Measurements from ENCODE around the gene S100A7A. TPM values are rescaled to one million over a fixed set of nuclear protein-coding genes. Genes with fewer than 3 reads are reported as not detected.

The S100A7A gene
- total RNA-seq, 2 experiments from 2014 or later: not detected

DNA sequence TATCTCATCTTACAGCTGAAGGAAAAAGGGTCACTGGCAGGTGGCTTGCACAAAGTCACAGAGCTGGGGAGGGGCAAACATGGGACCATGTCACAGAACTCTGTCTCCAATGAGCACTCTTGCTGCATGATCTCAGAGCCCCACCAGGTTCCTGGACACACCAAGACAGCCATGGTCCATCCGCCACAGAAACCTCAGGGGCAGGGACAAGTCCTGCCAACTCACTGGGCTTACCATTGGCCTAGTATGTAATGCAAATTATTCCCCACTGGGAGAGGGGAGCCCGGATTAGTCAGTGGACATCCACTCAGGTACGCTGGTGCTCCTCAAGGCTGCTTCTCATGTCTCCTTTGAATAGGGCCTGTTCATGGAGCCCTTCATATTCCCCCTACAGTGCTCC, 14.2 kb downstream of the S100A7A start:
- intact Hi-C loops (cut with micrococcal nuclease): no loop called here
- DNase-seq: no peak
- peaks cover 12% of the 10 kb centered on the region for H3K27me3 Mint-ChIP-seq (ENCODE audit: low read depth)
- H3K4me1 Mint-ChIP-seq (ENCODE audit: low read depth): no peaks in the 10 kb centered on the region
- CTCF ChIA-PET: no interaction called here
- no peaks in the 10 kb centered on the region for H3K9me3 Mint-ChIP-seq
- H3K4me3 Mint-ChIP-seq: no peak overlapping the region
- no peak overlapping the region for H3K27ac Mint-ChIP-seq
- H3K36me3 Mint-ChIP-seq (ENCODE audit: low read depth): no peaks in the 10 kb centered on the region

DNA sequence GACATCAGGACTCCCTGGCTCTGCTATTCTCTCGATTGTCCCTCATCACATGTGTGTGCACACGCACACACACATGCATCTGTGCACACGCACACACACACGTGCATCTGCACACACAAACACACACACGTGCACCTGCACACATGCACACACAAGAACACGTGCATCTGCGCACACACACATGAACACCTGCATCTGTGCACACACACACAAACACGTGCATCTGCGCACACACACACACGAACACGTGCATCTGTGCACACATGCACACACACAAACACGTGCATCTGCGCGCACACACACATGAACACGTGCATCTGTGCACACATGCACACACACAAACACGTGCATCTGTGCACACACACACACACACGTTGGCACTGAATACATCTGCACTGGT, 14.7 kb downstream of the S100A7A start:
- CTCF ChIA-PET: no interaction called here
- H3K4me3 Mint-ChIP-seq: no peak overlapping the region
- H3K27me3 Mint-ChIP-seq (ENCODE audit: low read depth): peaks cover 10% of the 10 kb centered on the region
- no peaks in the 10 kb centered on the region for H3K9me3 Mint-ChIP-seq
- intact Hi-C loops (cut with micrococcal nuclease): no loop called here
- H3K4me1 Mint-ChIP-seq (ENCODE audit: low read depth): no peaks in the 10 kb centered on the region
- no peaks in the 10 kb centered on the region for H3K36me3 Mint-ChIP-seq (ENCODE audit: low read depth)
- no peak overlapping the region for H3K27ac Mint-ChIP-seq
- DNase-seq: no peak

- Mint-ChIP-seq H3K36me3 (ENCODE audit: low read depth) (no peaks in the 10 kb centered on the region), H3K27me3 (ENCODE audit: low read depth) (peaks cover 9% of the 10 kb centered on the region), H3K4me3 (no peak overlapping the region), H3K9me3 (no peaks in the 10 kb centered on the region), H3K27ac (no peak overlapping the region), H3K4me1 (ENCODE audit: low read depth) (no peaks in the 10 kb centered on the region)
- intact Hi-C loops (cut with micrococcal nuclease): no loop called here
- no peak for DNase-seq
- CTCF ChIA-PET: no interaction called here
Observed at GRCh38 chr1:153431427-153431826, 15.1 kb downstream of the S100A7A start.

DNA sequence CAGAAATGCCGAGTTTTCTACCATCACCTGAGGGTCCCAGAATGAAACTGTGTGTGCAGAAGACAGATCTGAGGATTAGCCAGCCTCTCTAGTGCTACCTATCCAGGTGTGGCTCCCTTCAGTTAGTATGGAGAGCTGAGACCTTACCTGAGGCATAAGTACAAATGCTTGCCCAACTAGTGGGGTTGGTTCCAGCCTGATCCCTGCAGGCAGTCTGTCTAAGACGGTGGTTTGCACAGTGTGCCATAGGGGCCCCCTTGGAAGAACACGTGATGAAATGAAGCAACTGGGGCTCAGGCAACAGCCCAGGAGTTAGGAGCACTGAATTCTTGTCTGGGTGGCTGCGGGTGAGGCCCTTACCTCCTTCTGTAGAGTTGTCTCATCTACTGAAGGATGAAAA, 15.6 kb downstream of the S100A7A start:
- H3K27ac Mint-ChIP-seq: no peak overlapping the region
- no peaks in the 10 kb centered on the region for H3K36me3 Mint-ChIP-seq (ENCODE audit: low read depth)
- no peaks in the 10 kb centered on the region for H3K4me1 Mint-ChIP-seq (ENCODE audit: low read depth)
- peaks cover 9% of the 10 kb centered on the region for H3K27me3 Mint-ChIP-seq (ENCODE audit: low read depth)
- intact Hi-C loops (cut with micrococcal nuclease): no loop called here
- CTCF ChIA-PET: no interaction called here
- no peak overlapping the region for H3K4me3 Mint-ChIP-seq
- H3K9me3 Mint-ChIP-seq: no peaks in the 10 kb centered on the region
- DNase-seq: no peak

GRCh38 chr1:153432874-153433681, 16.8 kb downstream of the S100A7A start:
- CTCF ChIA-PET: no interaction called here
- H3K27me3 Mint-ChIP-seq (ENCODE audit: low read depth): peaks cover 6% of the 10 kb centered on the region

GRCh38 chr1:153434746-153435455, 18.6 kb downstream of the S100A7A start:
- no peaks in the 10 kb centered on the region for H3K9me3 Mint-ChIP-seq
- no peak for DNase-seq
- CTCF ChIA-PET: no interaction called here

More at GRCh38 chr1:153432874-153433681, 16.8 kb downstream of the S100A7A start:
- no peak for DNase-seq
- no peak overlapping the region for H3K4me3 Mint-ChIP-seq
- no peaks in the 10 kb centered on the region for H3K4me1 Mint-ChIP-seq (ENCODE audit: low read depth)
- no peaks in the 10 kb centered on the region for H3K9me3 Mint-ChIP-seq
- no peak overlapping the region for H3K27ac Mint-ChIP-seq
- intact Hi-C loops (cut with micrococcal nuclease): no loop called here
- no peaks in the 10 kb centered on the region for H3K36me3 Mint-ChIP-seq (ENCODE audit: low read depth)

DNA sequence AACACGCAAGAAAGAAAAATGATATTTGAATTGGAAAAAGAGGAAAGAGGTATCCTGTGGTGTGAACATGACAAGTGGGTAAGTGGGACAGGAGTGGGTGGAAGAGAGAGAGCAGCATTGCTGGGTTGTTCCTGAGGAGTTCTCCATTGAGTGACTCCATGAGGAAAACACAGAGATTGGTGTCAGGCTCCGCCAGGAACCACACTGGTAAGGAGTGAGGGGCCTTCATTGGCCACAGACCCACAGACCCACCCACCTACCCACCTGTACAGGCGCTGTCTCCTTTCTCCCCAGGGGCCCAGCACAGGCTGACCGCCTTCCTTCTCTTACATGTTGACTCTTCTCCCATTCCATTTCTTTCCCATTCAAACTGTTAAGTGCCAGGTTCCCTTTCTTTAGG, 20.9 kb downstream of the S100A7A start:
- Mint-ChIP-seq H3K27me3 (ENCODE audit: low read depth) (peaks cover 4% of the 10 kb centered on the region), H3K4me1 (ENCODE audit: low read depth) (no peaks in the 10 kb centered on the region), H3K27ac (no peak overlapping the region), H3K9me3 (no peaks in the 10 kb centered on the region), H3K36me3 (ENCODE audit: low read depth) (no peaks in the 10 kb centered on the region), H3K4me3 (no peak overlapping the region)
- no peak for DNase-seq
- intact Hi-C loops (cut with micrococcal nuclease): no loop called here
- CTCF ChIA-PET: no interaction called here

More at GRCh38 chr1:153434746-153435455, 18.6 kb downstream of the S100A7A start:
- peaks cover 4% of the 10 kb centered on the region for H3K27me3 Mint-ChIP-seq (ENCODE audit: low read depth)
- H3K4me3 Mint-ChIP-seq: no peak overlapping the region
- H3K4me1 Mint-ChIP-seq (ENCODE audit: low read depth): no peaks in the 10 kb centered on the region
- no peaks in the 10 kb centered on the region for H3K36me3 Mint-ChIP-seq (ENCODE audit: low read depth)
- intact Hi-C loops (cut with micrococcal nuclease): no loop called here
- no peak overlapping the region for H3K27ac Mint-ChIP-seq

- no peak for DNase-seq
- intact Hi-C loops (cut with micrococcal nuclease): no loop called here
- no peaks in the 10 kb centered on the region for H3K9me3 Mint-ChIP-seq
- H3K27me3 Mint-ChIP-seq (ENCODE audit: low read depth): peaks cover 6% of the 10 kb centered on the region
- H3K4me3 Mint-ChIP-seq: no peak overlapping the region
- no peaks in the 10 kb centered on the region for H3K4me1 Mint-ChIP-seq (ENCODE audit: low read depth)
- no peak overlapping the region for H3K27ac Mint-ChIP-seq
- H3K36me3 Mint-ChIP-seq (ENCODE audit: low read depth): no peaks in the 10 kb centered on the region
- CTCF ChIA-PET: interaction anchor here (0.6 kb wide), 1 partner anchor 1511 kb away, joined by 3 read pairs; no protein-coding TSS in a partner anchor
Observed at GRCh38 chr1:153438599-153438998, 22.3 kb downstream of the S100A7A start.

DNA sequence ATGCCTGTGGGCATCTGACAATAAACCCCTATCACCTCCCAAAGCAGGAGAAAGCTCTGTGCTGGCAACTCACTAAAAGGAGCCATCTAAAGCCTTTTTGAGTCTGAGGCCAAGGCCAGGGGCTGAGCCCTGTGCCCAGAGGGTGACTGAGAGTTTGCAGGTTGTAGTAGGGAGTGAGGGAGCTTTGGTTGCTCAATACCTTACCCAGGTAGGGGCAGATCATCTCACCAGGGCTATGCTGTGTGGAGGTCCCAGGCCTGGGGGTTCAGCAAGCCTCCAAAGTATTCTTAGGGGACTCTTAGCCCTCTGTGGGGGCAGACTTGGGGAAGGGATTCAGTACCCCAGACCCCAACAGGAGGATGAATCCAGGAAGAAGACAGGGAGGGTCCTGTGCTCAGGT, 23.0 kb downstream of the S100A7A start:
- Mint-ChIP-seq H3K27ac (no peak overlapping the region), H3K36me3 (ENCODE audit: low read depth) (no peaks in the 10 kb centered on the region), H3K27me3 (ENCODE audit: low read depth) (peaks cover 6% of the 10 kb centered on the region), H3K4me3 (no peak overlapping the region), H3K9me3 (no peaks in the 10 kb centered on the region), H3K4me1 (ENCODE audit: low read depth) (no peaks in the 10 kb centered on the region)
- no peak for DNase-seq
- intact Hi-C loops (cut with micrococcal nuclease): no loop called here
- CTCF ChIA-PET: no interaction called here

GRCh38 chr1:153441238-153441755, 25.0 kb downstream of the S100A7A start:
- H3K4me1 Mint-ChIP-seq (ENCODE audit: low read depth): no peaks in the 10 kb centered on the region
- H3K27me3 Mint-ChIP-seq (ENCODE audit: low read depth): peaks cover 11% of the 10 kb centered on the region
- CTCF ChIA-PET: no interaction called here
- no peak overlapping the region for H3K27ac Mint-ChIP-seq
- intact Hi-C loops (cut with micrococcal nuclease): no loop called here
- no peaks in the 10 kb centered on the region for H3K36me3 Mint-ChIP-seq (ENCODE audit: low read depth)
- H3K9me3 Mint-ChIP-seq: no peaks in the 10 kb centered on the region
- no peak overlapping the region for H3K4me3 Mint-ChIP-seq
- no peak for DNase-seq

- intact Hi-C loops (cut with micrococcal nuclease): no loop called here
- CTCF ChIA-PET: no interaction called here
- H3K4me3 Mint-ChIP-seq: no peak overlapping the region
Observed at GRCh38 chr1:153443486-153443885, 27.2 kb downstream of the S100A7A start.

DNA sequence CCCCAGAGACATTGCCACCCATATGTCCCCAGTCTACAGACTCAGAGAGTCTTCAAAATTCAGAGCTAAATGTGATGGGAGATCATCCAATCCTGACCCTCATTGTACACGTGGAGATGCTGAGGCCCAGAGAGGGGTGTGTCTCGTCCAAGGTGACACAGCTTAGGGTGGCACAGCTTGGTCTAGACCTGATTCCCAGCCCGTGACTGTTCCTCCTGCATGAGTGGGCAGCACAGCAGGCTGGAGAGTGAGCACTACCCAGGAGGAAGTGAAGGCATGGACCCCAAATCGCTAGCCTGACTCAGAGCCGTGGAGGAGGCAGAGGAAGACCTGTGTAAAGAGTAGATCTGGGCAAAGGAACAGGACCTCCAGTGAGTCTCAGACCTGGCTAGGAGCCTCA, 27.8 kb downstream of the S100A7A start:
- Mint-ChIP-seq H3K27me3 (ENCODE audit: low read depth) (peaks cover 11% of the 10 kb centered on the region), H3K9me3 (no peaks in the 10 kb centered on the region), H3K36me3 (ENCODE audit: low read depth) (no peaks in the 10 kb centered on the region), H3K4me3 (no peak overlapping the region), H3K27ac (no peak overlapping the region), H3K4me1 (ENCODE audit: low read depth) (no peaks in the 10 kb centered on the region)
- CTCF ChIA-PET: no interaction called here
- no peak for DNase-seq
- intact Hi-C loops (cut with micrococcal nuclease): no loop called here

More at GRCh38 chr1:153443486-153443885, 27.2 kb downstream of the S100A7A start:
- H3K4me1 Mint-ChIP-seq (ENCODE audit: low read depth): no peaks in the 10 kb centered on the region
- no peak overlapping the region for H3K27ac Mint-ChIP-seq
- H3K9me3 Mint-ChIP-seq: no peaks in the 10 kb centered on the region
- H3K27me3 Mint-ChIP-seq (ENCODE audit: low read depth): peaks cover 10% of the 10 kb centered on the region
- DNase-seq: no peak
- H3K36me3 Mint-ChIP-seq (ENCODE audit: low read depth): no peaks in the 10 kb centered on the region

All from activated naive CD4-positive, alpha-beta T cell treated with anti-CD3 and anti-CD28 coated beads for 36 hours (primary cell).